SH-SY5Y (cell line): ENCODE data around the gene BCL11A.

Experiments
- GATA2 ChIP-seq: IDR thresholded peaks from 2 replicates; pipeline ENCODE4 v1.6.1; 2011; ENCODE audit warnings: mild to moderate bottlenecking, low read depth, low read length
- GATA3 ChIP-seq: IDR thresholded peaks from 2 replicates; pipeline ENCODE4 v1.6.1; 2011; ENCODE audit warnings: low read depth, mild to moderate bottlenecking, low read length, moderate library complexity

BCL11A gene

GRCh38 chr2:60554646-60555065, 1.2 kb upstream of the BCL11A start:
- no peak for TF ChIP-seq GATA3
- TF ChIP-seq GATA2 = no peak

- TF ChIP-seq GATA3 (no peak), GATA2 (no peak)
Measured at GRCh38 chr2:60554074-60554645, 706 bp upstream of the BCL11A start.

GRCh38 chr2:60552851-60553494, 481 bp downstream of the BCL11A start:
- TF ChIP-seq GATA3 = no peak
- TF ChIP-seq GATA2 = no peak

GRCh38 chr2:60552078-60552850, 1.2 kb downstream of the BCL11A start:
- TF ChIP-seq GATA3 (no peak), GATA2 (no peak)

GRCh38 chr2:60551240-60552077, 2.0 kb downstream of the BCL11A start:
- no peak for TF ChIP-seq GATA3
- no peak for TF ChIP-seq GATA2

- no peak for TF ChIP-seq GATA2
- TF ChIP-seq GATA3 = no peak
Measured at GRCh38 chr2:60550984-60551239, 2.5 kb downstream of the BCL11A start.

- TF ChIP-seq GATA3 (no peak), GATA2 (no peak)
Measured at GRCh38 chr2:60550178-60550983, 3.1 kb downstream of the BCL11A start.

GRCh38 chr2:60549928-60550177, 3.6 kb downstream of the BCL11A start:
- no peak for TF ChIP-seq GATA2
- TF ChIP-seq GATA3 = no peak

- TF ChIP-seq GATA2 (no peak), GATA3 (no peak)
Measured at GRCh38 chr2:60549238-60549927, 4.1 kb downstream of the BCL11A start.

GRCh38 chr2:60548845-60549237, 4.6 kb downstream of the BCL11A start:
- TF ChIP-seq GATA2 (no peak), GATA3 (no peak)

GRCh38 chr2:60548311-60548710, 5.1 kb downstream of the BCL11A start:
- no peak for TF ChIP-seq GATA2

- TF ChIP-seq GATA2 = no peak
Measured at GRCh38 chr2:60547841-60548240, 5.6 kb downstream of the BCL11A start.

GRCh38 chr2:60546756-60547420, 6.6 kb downstream of the BCL11A start:
- no peak for TF ChIP-seq GATA2
- no peak for TF ChIP-seq GATA3
